Activated naive CD4-positive, alpha-beta T cell treated with anti-CD3 and anti-CD28 coated beads, Interleukin-2, amount 50 U/mL, for 16 hours (primary cell): ENCODE results near the gene RPS21.

Source experiments
- DNase-seq: peaks from one replicate; pipeline ENCODE4 v3.0.0-alpha.2; 2020

The RPS21 gene

DNA sequence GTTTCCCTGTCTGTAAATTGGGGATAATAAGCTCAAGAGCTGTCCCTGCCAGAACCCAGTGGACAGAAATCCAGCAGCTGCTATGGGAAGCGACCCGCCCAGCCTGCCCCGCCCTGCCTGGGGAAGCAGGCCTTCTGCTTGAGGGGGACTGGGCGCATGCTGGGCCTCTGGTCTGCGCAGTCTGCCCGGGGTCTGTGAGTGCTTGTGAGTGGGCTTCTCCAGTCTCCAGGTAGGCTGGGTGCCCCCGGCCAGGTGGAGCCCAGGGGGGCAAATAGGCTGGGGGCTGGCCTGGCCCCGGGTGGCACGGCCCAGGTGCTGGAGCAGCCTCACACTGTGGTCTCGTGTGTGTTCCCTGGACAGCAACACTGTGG, 41.1 kb downstream of the RPS21 start:
- no peak for DNase-seq

- no peak for DNase-seq
Measured at GRCh38 chr20:62428396-62429295, 41.7 kb downstream of the RPS21 start.

DNA sequence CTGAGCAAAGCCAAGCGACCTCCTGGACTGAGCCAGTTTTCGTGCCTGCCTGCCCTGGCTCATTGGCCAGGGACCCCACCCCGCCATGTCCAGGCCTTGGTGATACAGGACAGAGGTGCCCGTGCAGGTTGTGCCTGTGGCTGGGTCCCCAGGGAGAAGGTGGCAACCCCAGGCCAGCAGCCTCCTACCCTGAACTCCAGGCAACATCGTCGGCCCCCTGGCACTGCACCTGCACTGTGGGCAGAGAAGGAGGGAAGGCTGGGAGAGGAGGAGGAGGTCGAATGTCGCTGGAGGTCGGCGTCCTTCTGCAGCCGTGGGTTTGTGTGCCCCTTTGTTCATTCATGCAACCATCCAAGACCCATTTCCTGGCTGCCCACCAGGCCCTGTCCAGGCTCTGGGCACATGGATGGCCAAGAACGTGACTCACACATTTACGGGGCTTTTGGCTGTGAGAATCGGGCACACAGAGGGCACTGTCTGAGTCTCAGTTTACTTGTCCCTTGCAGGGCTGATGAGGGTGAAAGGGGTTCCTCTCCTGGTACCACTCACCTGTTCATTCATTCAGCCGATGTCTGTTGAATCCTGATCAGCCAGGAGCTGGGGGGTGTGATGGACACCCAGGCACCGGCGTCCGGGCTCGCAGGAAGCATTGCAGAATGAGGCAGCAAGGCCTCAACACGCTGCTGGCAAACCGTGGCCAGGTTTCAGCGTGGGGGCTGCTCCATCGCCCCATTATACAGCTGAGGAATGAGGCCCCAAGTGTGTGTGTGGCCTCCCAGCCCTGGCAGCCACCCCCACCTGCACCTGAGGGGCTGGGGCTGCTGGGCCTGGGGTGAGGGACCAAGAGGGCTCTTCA, 42.8 kb downstream of the RPS21 start:
- no peak for DNase-seq

GRCh38 chr20:62430311-62430853, 43.5 kb downstream of the RPS21 start:
- DNase-seq, result no peak

DNA sequence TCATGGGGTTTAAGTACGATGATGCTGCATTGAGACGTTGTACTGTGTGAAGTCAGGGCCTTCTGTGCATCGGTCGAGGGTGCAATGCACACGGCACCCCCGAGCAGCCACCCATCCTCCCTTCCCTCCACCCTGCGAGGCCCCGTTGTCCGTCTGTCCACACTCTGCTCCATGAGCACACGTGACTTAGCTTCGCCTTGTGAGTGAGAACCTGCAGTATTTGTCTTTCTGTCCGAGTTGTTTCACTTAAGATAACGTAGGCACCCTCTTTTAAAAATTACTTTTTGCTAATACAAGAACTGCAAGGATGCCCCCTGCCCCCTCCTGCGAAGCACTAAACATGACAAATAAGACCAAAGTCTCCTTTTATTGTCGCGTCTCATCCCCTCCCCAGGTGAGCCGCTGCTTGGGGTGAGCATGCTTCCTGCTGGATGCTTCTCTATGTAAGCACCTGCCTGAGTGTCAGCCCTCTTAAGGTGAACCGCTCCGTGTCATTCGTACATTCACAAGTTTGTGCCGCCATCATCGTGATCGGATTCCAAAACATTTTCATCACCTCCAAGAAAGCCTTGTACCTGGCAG, 44.1 kb downstream of the RPS21 start:
- no peak for DNase-seq

- DNase-seq, result no peak
Measured at GRCh38 chr20:62433658-62434497, 47.0 kb downstream of the RPS21 start.

- DNase-seq, result no peak
Measured at GRCh38 chr20:62436692-62437091, 49.8 kb downstream of the RPS21 start.

- no peak for DNase-seq
Measured at GRCh38 chr20:62437496-62437895, 50.6 kb downstream of the RPS21 start.

DNA sequence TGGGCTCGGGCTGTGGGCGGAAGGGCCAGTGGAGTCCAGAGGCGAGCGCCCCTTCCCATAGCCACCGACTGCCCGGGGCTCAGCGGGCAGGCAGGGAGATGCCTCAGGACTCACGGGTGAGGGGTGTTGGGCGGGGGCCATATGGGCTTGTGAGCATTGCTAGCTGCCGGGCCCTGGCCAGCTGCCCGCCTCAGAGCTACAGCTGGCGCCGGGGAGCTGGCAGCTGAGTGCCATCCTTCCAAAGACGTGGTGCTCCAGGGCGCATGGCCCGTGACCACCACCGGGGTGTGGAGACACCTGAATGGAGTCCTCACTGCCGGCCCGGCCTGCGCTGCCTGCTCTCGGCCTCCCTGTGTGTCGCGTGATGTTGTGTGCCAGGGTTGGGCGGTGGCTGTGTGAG, 51.0 kb downstream of the RPS21 start:
- DNase-seq, result no peak
